Activated naive CD4-positive, alpha-beta T cell treated with anti-CD3 and anti-CD28 coated beads, Interleukin-2, amount 50 U/mL, for 24 hours (primary cell): ENCODE measurements around the gene SDF4.

Experiments
- H3K27ac Mint-ChIP-seq: one replicate; pipeline ENCODE4 v1.8.0; 2021; ENCODE audit warnings: mild to moderate bottlenecking, mixed read lengths
- H3K27me3 Mint-ChIP-seq: one replicate; pipeline ENCODE4 v1.8.0; 2021; ENCODE audit warnings: mixed read lengths
- H3K36me3 Mint-ChIP-seq: one replicate; pipeline ENCODE4 v1.8.0; 2021; ENCODE audit warnings: mixed read lengths
- H3K4me1 Mint-ChIP-seq: one replicate; pipeline ENCODE4 v1.8.0; 2021; ENCODE audit warnings: mixed read lengths
- H3K4me3 Mint-ChIP-seq: one replicate; pipeline ENCODE4 v1.8.0; 2021; ENCODE audit warnings: mild to moderate bottlenecking, mixed read lengths
- H3K9me3 Mint-ChIP-seq: one replicate; pipeline ENCODE4 v1.8.0; 2021; ENCODE audit warnings: mixed read lengths

SDF4 gene

GRCh38 chr1:1231400-1232207, at the start of gene SDF4:
Gene SDF4, minus strand, starts transcription at chr1:1232001. Its CDS starts 3,229 bp downstream, at chr1:1228772.
- H3K4me1 Mint-ChIP-seq: peaks cover 30% of the 10 kb centered on the region
- H3K4me3 Mint-ChIP-seq: peak within 1 kb of the TSS; percentile 93
- peaks cover 14% of the 10 kb centered on the region for H3K36me3 Mint-ChIP-seq
- peak within 1 kb of the TSS; percentile 91 for H3K27ac Mint-ChIP-seq
- no peaks in the 10 kb centered on the region for H3K9me3 Mint-ChIP-seq
- no peaks in the 10 kb centered on the region for H3K27me3 Mint-ChIP-seq

- Mint-ChIP-seq H3K27me3 (no peaks in the 10 kb centered on the region), H3K27ac (no peak overlapping the region)
These were observed 49.1 kb upstream of the SDF4 start for GRCh38 chr1:1280782-1281481.

GRCh38 chr1:1279028-1279427, 47.2 kb upstream of the SDF4 start:
- no peak overlapping the region for H3K27ac Mint-ChIP-seq
- H3K9me3 Mint-ChIP-seq: no peaks in the 10 kb centered on the region
- no peaks in the 10 kb centered on the region for H3K27me3 Mint-ChIP-seq
- no peaks in the 10 kb centered on the region for H3K4me1 Mint-ChIP-seq
- no peaks in the 10 kb centered on the region for H3K36me3 Mint-ChIP-seq
- H3K4me3 Mint-ChIP-seq: no peak overlapping the region

More at GRCh38 chr1:1280782-1281481, 49.1 kb upstream of the SDF4 start:
- no peaks in the 10 kb centered on the region for H3K9me3 Mint-ChIP-seq
- H3K4me1 Mint-ChIP-seq: no peaks in the 10 kb centered on the region
- H3K4me3 Mint-ChIP-seq: no peak overlapping the region
- H3K36me3 Mint-ChIP-seq: no peaks in the 10 kb centered on the region

- no peaks in the 10 kb centered on the region for H3K36me3 Mint-ChIP-seq
- no peak overlapping the region for H3K4me3 Mint-ChIP-seq
- H3K27ac Mint-ChIP-seq: no peak overlapping the region
- no peaks in the 10 kb centered on the region for H3K4me1 Mint-ChIP-seq
- no peaks in the 10 kb centered on the region for H3K27me3 Mint-ChIP-seq
- H3K9me3 Mint-ChIP-seq: no peaks in the 10 kb centered on the region
These were observed 46.8 kb upstream of the SDF4 start for GRCh38 chr1:1278620-1279019.

- Mint-ChIP-seq H3K36me3 (peaks cover 2% of the 10 kb centered on the region), H3K27ac (no peak overlapping the region), H3K27me3 (no peaks in the 10 kb centered on the region), H3K4me1 (peaks cover 19% of the 10 kb centered on the region), H3K9me3 (no peaks in the 10 kb centered on the region), H3K4me3 (peak overlapping the region; percentile 47)
These were observed 44.0 kb upstream of the SDF4 start for GRCh38 chr1:1275836-1276235.

GRCh38 chr1:1274931-1275431, 43.2 kb upstream of the SDF4 start:
- Mint-ChIP-seq H3K27me3 (no peaks in the 10 kb centered on the region), H3K4me3 (peak overlapping the region; percentile 73), H3K27ac (no peak overlapping the region), H3K9me3 (no peaks in the 10 kb centered on the region), H3K4me1 (peaks cover 28% of the 10 kb centered on the region), H3K36me3 (peaks cover 2% of the 10 kb centered on the region)

- H3K9me3 Mint-ChIP-seq: no peaks in the 10 kb centered on the region
- peaks cover 33% of the 10 kb centered on the region for H3K4me1 Mint-ChIP-seq
- H3K4me3 Mint-ChIP-seq: peak overlapping the region; percentile 73
- H3K27ac Mint-ChIP-seq: no peak overlapping the region
- H3K27me3 Mint-ChIP-seq: no peaks in the 10 kb centered on the region
- peaks cover 2% of the 10 kb centered on the region for H3K36me3 Mint-ChIP-seq
These were observed 42.6 kb upstream of the SDF4 start for GRCh38 chr1:1274299-1274930.

- peaks cover 2% of the 10 kb centered on the region for H3K36me3 Mint-ChIP-seq
- no peaks in the 10 kb centered on the region for H3K27me3 Mint-ChIP-seq
- peaks cover 33% of the 10 kb centered on the region for H3K4me1 Mint-ChIP-seq
- no peaks in the 10 kb centered on the region for H3K9me3 Mint-ChIP-seq
- H3K27ac Mint-ChIP-seq: peak within 1 kb of the TSS; percentile 55
- peak within 1 kb of the TSS; percentile 90 for H3K4me3 Mint-ChIP-seq
These were observed 41.9 kb upstream of the SDF4 start, which contains the start of gene UBE2J2 for GRCh38 chr1:1273512-1274298. Gene UBE2J2, minus strand, starts transcription at chr1:1273854. Its CDS starts 5,862 bp downstream, at chr1:1267992.

- H3K27ac Mint-ChIP-seq: peak overlapping the region; percentile 55
- no peaks in the 10 kb centered on the region for H3K9me3 Mint-ChIP-seq
- peaks cover 2% of the 10 kb centered on the region for H3K36me3 Mint-ChIP-seq
- peak overlapping the region; percentile 90 for H3K4me3 Mint-ChIP-seq
- peaks cover 34% of the 10 kb centered on the region for H3K4me1 Mint-ChIP-seq
- H3K27me3 Mint-ChIP-seq: no peaks in the 10 kb centered on the region
These were observed 41.4 kb upstream of the SDF4 start for GRCh38 chr1:1273209-1273511.

- H3K27ac Mint-ChIP-seq: peak overlapping the region; percentile 68
- H3K27me3 Mint-ChIP-seq: no peaks in the 10 kb centered on the region
- peaks cover 2% of the 10 kb centered on the region for H3K36me3 Mint-ChIP-seq
- peak overlapping the region; percentile 90 for H3K4me3 Mint-ChIP-seq
- H3K4me1 Mint-ChIP-seq: peaks cover 38% of the 10 kb centered on the region
- H3K9me3 Mint-ChIP-seq: no peaks in the 10 kb centered on the region
These were observed 40.8 kb upstream of the SDF4 start for GRCh38 chr1:1272341-1273208.

- no peaks in the 10 kb centered on the region for H3K27me3 Mint-ChIP-seq
- no peaks in the 10 kb centered on the region for H3K9me3 Mint-ChIP-seq
- H3K27ac Mint-ChIP-seq: peak overlapping the region; percentile 62
- peak overlapping the region; percentile 83 for H3K4me3 Mint-ChIP-seq
- H3K36me3 Mint-ChIP-seq: peaks cover 2% of the 10 kb centered on the region
- H3K4me1 Mint-ChIP-seq: peaks cover 41% of the 10 kb centered on the region
These were observed 39.0 kb upstream of the SDF4 start for GRCh38 chr1:1270813-1271212.

- no peaks in the 10 kb centered on the region for H3K9me3 Mint-ChIP-seq
- H3K4me1 Mint-ChIP-seq: peaks cover 41% of the 10 kb centered on the region
- peak overlapping the region; percentile 4 for H3K4me3 Mint-ChIP-seq
- H3K27ac Mint-ChIP-seq: no peak overlapping the region
- no peaks in the 10 kb centered on the region for H3K27me3 Mint-ChIP-seq
- H3K36me3 Mint-ChIP-seq: peaks cover 2% of the 10 kb centered on the region
These were observed 36.5 kb upstream of the SDF4 start for GRCh38 chr1:1268284-1268682.

- Mint-ChIP-seq H3K36me3 (peaks cover 2% of the 10 kb centered on the region), H3K4me1 (peaks cover 39% of the 10 kb centered on the region), H3K27me3 (no peaks in the 10 kb centered on the region), H3K9me3 (no peaks in the 10 kb centered on the region), H3K27ac (no peak overlapping the region), H3K4me3 (peak overlapping the region; percentile 4)
These were observed 35.9 kb upstream of the SDF4 start for GRCh38 chr1:1267488-1268283.

GRCh38 chr1:1264868-1265272, 33.1 kb upstream of the SDF4 start:
- no peaks in the 10 kb centered on the region for H3K9me3 Mint-ChIP-seq
- no peaks in the 10 kb centered on the region for H3K27me3 Mint-ChIP-seq
- peaks cover 4% of the 10 kb centered on the region for H3K36me3 Mint-ChIP-seq
- peaks cover 20% of the 10 kb centered on the region for H3K4me1 Mint-ChIP-seq
- no peak overlapping the region for H3K4me3 Mint-ChIP-seq
- no peak overlapping the region for H3K27ac Mint-ChIP-seq
